CD14-positive monocyte (primary cell): ENCODE results near the gene KSR2. TPM values are rescaled to one million over a fixed set of nuclear protein-coding genes. Genes with fewer than 3 reads are reported as not detected.

Experiments
- DNase-seq, 3 donors: peaks; one replicate each; pipeline ENCODE4 v3.0.0-alpha.2; 2011 to 2022
- H2AFZ ChIP-seq: 2 replicates; pipeline ENCODE4 v1.6.0; 2012; ENCODE audit warnings: mild to moderate bottlenecking, low read depth, low read length, inconsistent platforms; ENCODE audit not compliant: insufficient read depth, poor library complexity, severe bottlenecking
- H3K27ac ChIP-seq, 2 donors: 1 replicate in 1 of 2; 2 replicates in 1 of 2; pipeline ENCODE4 v1.5.1; 2012 to 2013; ENCODE audit warnings: low read length in 2 of 2, control low read depth in 1 of 2, inconsistent platforms in 1 of 2, low read depth in 1 of 2, mild to moderate bottlenecking in 1 of 2
- H3K27me3 ChIP-seq, 2 donors: one replicate each; pipeline versions ENCODE4 v1.6.0 to v1.6.1; 2011 to 2013; ENCODE audit warnings: low read length in 2 of 2; ENCODE audit not compliant: control insufficient read depth in 2 of 2, insufficient read depth in 2 of 2
- H3K36me3 ChIP-seq, 2 donors: replicated peaks in 1 of 2; 1 replicate in 1 of 2; 2 replicates in 1 of 2; pipeline versions ENCODE4 v1.5.1 to v1.6.1; 2012 to 2013; ENCODE audit warnings: low read length in 2 of 2, control low read depth in 1 of 2, inconsistent platforms in 1 of 2, mild to moderate bottlenecking in 1 of 2; ENCODE audit not compliant: insufficient read depth in 2 of 2, control insufficient read depth in 1 of 2
- H3K4me1 ChIP-seq, 2 donors: 1 replicate in 1 of 2; 2 replicates in 1 of 2; pipeline versions ENCODE4 v1.5.1 to v1.6.1; 2012 to 2013; ENCODE audit warnings: low read length in 2 of 2, control low read depth in 1 of 2, inconsistent platforms in 1 of 2, mild to moderate bottlenecking in 1 of 2, moderate library complexity in 1 of 2; ENCODE audit not compliant: insufficient read depth in 2 of 2, control insufficient read depth in 1 of 2
- H3K4me2 ChIP-seq: replicated peaks from 2 replicates; pipeline ENCODE3; 2012; ENCODE audit warnings: low read length, moderate library complexity, mild to moderate bottlenecking; ENCODE audit not compliant: poor library complexity, severe bottlenecking; ENCODE audit errors: extremely low read depth
- H3K4me3 ChIP-seq, 3 experiments: fragments of 200-600 bp in 1 of 3; sonication (generic) in 1 of 3; replicated peaks in 1 of 3; 1 replicate in 2 of 3; 2 replicates in 1 of 3; pipeline ENCODE4 v1.5.1; 2011 to 2013; ENCODE audit warnings: low read length in 3 of 3, mild to moderate bottlenecking in 3 of 3, control low read depth in 2 of 3, low read depth in 2 of 3, inconsistent platforms in 1 of 3, moderate library complexity in 1 of 3
- H3K79me2 ChIP-seq: 2 replicates; pipeline ENCODE4 v1.6.0; 2012; ENCODE audit warnings: mild to moderate bottlenecking, control low read depth, inconsistent platforms, low read length, moderate library complexity; ENCODE audit not compliant: insufficient read depth
- H3K9ac ChIP-seq: 2 replicates; pipeline ENCODE4 v1.6.0; 2017; ENCODE audit warnings: low read length, mild to moderate bottlenecking; ENCODE audit not compliant: insufficient read depth, poor library complexity, severe bottlenecking
- H3K9me3 ChIP-seq, 2 donors: replicated peaks in 1 of 2; 1 replicate in 1 of 2; 2 replicates in 1 of 2; pipeline versions ENCODE4 v1.5.1 to v1.6.1; 2012 to 2013; ENCODE audit warnings: low read length in 2 of 2, control low read depth in 1 of 2; ENCODE audit not compliant: control insufficient read depth in 1 of 2, insufficient read depth in 1 of 2
- H4K20me1 ChIP-seq: 2 replicates; pipeline ENCODE4 v1.6.0; 2012; ENCODE audit warnings: mild to moderate bottlenecking, low read length, control low read depth, moderate library complexity; ENCODE audit not compliant: insufficient read depth
- H3K27ac Mint-ChIP-seq, 7 donors: one replicate each; pipeline ENCODE4 v1.8.0; 2020; ENCODE audit warnings: mild to moderate bottlenecking in 7 of 7, mixed read lengths in 7 of 7, moderate library complexity in 6 of 7, inconsistent platforms in 2 of 7
- H3K27me3 Mint-ChIP-seq, 3 donors: one replicate each; pipeline ENCODE4 v1.8.0; 2021 to 2022; ENCODE audit warnings: low read depth in 3 of 3, mild to moderate bottlenecking in 3 of 3, mixed read lengths in 3 of 3, moderate library complexity in 3 of 3, inconsistent platforms in 1 of 3
- H3K36me3 Mint-ChIP-seq, 2 donors: one replicate each; pipeline ENCODE4 v1.8.0; 2020; ENCODE audit warnings: mixed read lengths in 2 of 2, inconsistent platforms in 1 of 2, mild to moderate bottlenecking in 1 of 2
- H3K4me1 Mint-ChIP-seq: one replicate; pipeline ENCODE4 v1.8.0; 2020; ENCODE audit warnings: mild to moderate bottlenecking, mixed read lengths
- H3K4me3 Mint-ChIP-seq, 2 donors: one replicate each; pipeline ENCODE4 v1.8.0; 2020; ENCODE audit warnings: mild to moderate bottlenecking in 2 of 2, mixed read lengths in 2 of 2, moderate library complexity in 1 of 2
- H3K9me3 Mint-ChIP-seq, 7 donors: one replicate each; pipeline ENCODE4 v1.8.0; 2020 to 2022; ENCODE audit warnings: mixed read lengths in 7 of 7, mild to moderate bottlenecking in 6 of 7, moderate library complexity in 6 of 7, inconsistent platforms in 2 of 7
- WGBS: methylation state at CpG from one replicate; pipeline ENCODE4 v1.1.5; 2013; ENCODE audit warnings: missing lambda C conversion rate; ENCODE audit not compliant: insufficient coverage; 5-methylcytosine and 5-hydroxymethylcytosine counted together
- intact Hi-C, 2 donors: fragments of 100-400 bp; cut with micrococcal nuclease; formaldehyde crosslinking; loops; one replicate each; pipeline versions ENCODE4 v1.15.0 to v1.15.1; 2023
- polyA plus RNA-seq, 3 donors: library from polyadenylated mRNA; depleted of rRNA in 1 of 3; unstranded in 2 of 3; stranded (reverse) in 1 of 3; fragments of 300-500 nt in 2 of 3; fragments of >200 nt in 1 of 3; fragmentation: Illumina TruSeq in 2 of 3; gene quantifications; 1 replicate in 2 of 3; 2 replicates in 1 of 3; pipeline ENCODE4 v1.2.3, GENCODE V29; 2012 to 2021
- TF ChIP-seq, protein P1 (sequence below): fragments of 200-600 bp; IDR thresholded peaks from one replicate; pipeline ENCODE4 v1.8.0; 2022; ENCODE audit warnings: antibody characterized with exemption, mild to moderate bottlenecking

Gene KSR2
- polyA plus RNA-seq, 3 donors: not detected

DNA sequence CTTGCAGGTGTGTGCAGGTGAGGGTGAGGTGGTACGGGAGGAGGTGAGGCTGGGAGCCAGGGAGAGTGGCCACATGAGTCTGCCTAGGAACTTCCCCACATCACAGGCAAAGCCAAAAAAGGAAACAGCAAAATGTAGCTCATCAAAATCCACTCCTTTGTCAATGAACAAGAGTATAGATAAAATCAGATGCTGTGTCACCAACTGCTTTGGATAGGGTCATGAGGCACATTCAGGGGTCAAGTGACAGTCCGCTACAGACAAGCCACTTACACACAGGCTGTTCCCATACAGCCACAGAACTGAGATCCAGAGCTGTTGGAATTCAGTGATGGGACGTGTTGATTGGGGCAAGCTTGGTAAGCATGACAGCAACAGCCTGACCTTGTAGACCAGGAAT, 507.1 kb downstream of the KSR2 start:
- no peaks in the 10 kb centered on the region for H3K4me1 ChIP-seq
- H3K27me3 ChIP-seq: peaks cover 0 to 2% of the 10 kb centered on the region in 2 donors
- TF ChIP-seq, protein P1, sequence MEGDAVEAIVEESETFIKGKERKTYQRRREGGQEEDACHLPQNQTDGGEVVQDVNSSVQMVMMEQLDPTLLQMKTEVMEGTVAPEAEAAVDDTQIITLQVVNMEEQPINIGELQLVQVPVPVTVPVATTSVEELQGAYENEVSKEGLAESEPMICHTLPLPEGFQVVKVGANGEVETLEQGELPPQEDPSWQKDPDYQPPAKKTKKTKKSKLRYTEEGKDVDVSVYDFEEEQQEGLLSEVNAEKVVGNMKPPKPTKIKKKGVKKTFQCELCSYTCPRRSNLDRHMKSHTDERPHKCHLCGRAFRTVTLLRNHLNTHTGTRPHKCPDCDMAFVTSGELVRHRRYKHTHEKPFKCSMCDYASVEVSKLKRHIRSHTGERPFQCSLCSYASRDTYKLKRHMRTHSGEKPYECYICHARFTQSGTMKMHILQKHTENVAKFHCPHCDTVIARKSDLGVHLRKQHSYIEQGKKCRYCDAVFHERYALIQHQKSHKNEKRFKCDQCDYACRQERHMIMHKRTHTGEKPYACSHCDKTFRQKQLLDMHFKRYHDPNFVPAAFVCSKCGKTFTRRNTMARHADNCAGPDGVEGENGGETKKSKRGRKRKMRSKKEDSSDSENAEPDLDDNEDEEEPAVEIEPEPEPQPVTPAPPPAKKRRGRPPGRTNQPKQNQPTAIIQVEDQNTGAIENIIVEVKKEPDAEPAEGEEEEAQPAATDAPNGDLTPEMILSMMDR: no peak
- intact Hi-C loops: no loop called here
- Mint-ChIP-seq H3K4me3 (no peak overlapping the region), H3K27me3 (peaks cover 7 to 10% (median 8%) of the 10 kb centered on the region in 3 donors), H3K27ac (no peak overlapping the region), H3K9me3 (peaks cover 0 to 10% (median 3%) of the 10 kb centered on the region in 7 donors), H3K36me3 (no peaks in the 10 kb centered on the region), H3K4me1 (no peaks in the 10 kb centered on the region)
- H3K36me3 ChIP-seq: no peaks in the 10 kb centered on the region
- 100% methylated on average over 1 of the region's 3 CpGs for WGBS
- no peaks in the 10 kb centered on the region for H3K79me2 ChIP-seq
- no peaks in the 10 kb centered on the region for H4K20me1 ChIP-seq
- no peak overlapping the region for H3K27ac ChIP-seq
- no peak overlapping the region for H3K4me2 ChIP-seq
- H3K9ac ChIP-seq: no peak overlapping the region
- no peak overlapping the region for H3K4me3 ChIP-seq
- DNase-seq: no peak
- H3K9me3 ChIP-seq: no peaks in the 10 kb centered on the region
- H2AFZ ChIP-seq: no peak overlapping the region

DNA sequence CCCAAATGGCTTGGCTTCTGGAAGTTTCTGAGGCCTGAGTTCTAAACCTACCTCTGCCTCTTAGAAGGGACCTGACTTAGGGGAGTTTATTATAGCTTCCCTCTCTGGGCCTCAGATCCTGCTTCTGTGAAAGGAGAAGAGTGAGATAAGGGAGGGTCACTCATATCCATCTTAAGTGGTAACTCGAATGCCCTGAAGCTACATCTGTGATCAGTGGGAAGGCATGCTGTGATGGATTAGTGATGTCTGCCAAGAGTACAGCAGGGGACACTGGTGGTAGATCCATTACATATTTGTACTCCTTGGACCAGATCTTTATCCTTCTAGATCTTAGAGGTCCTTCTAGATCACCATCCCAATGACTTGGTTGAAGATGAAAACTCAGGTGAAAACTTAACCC, 509.6 kb downstream of the KSR2 start:
- Mint-ChIP-seq H3K9me3 (peaks cover 0 to 11% (median 3%) of the 10 kb centered on the region in 7 donors), H3K27me3 (peaks cover 7 to 11% (median 7%) of the 10 kb centered on the region in 3 donors), H3K27ac (no peak overlapping the region), H3K36me3 (no peaks in the 10 kb centered on the region), H3K4me1 (no peaks in the 10 kb centered on the region), H3K4me3 (no peak overlapping the region)
- Histone ChIP-seq H3K36me3 (no peaks in the 10 kb centered on the region), H3K27me3 (peaks cover 0 to 2% of the 10 kb centered on the region in 2 donors), H3K4me3 (no peak overlapping the region), H3K27ac (no peak overlapping the region), H2AFZ (no peak overlapping the region), H3K9me3 (no peaks in the 10 kb centered on the region), H3K4me2 (no peak overlapping the region), H3K79me2 (no peaks in the 10 kb centered on the region), H4K20me1 (no peaks in the 10 kb centered on the region), H3K9ac (no peak overlapping the region), H3K4me1 (no peaks in the 10 kb centered on the region)
- DNase-seq: no peak
- TF ChIP-seq, protein P1: no peak
- intact Hi-C loops: no loop called here
- no CpG with 5 or more reads among the region's 1 CpG for WGBS
